PC-9 (cell line): ENCODE results near the gene ABI3BP. TPM values are rescaled to one million over a fixed set of nuclear protein-coding genes. Genes with fewer than 3 reads are reported as not detected.
A peak's percentile ranks its signal among the peaks of the same experiment; 100 is the strongest.

ENCODE experiments used
- BruUV-seq: library from RNA; stranded (reverse); fragments of 400-500 nt; replicated peaks from 2 replicates; lab custom pipeline; 2021; lab: Mats Ljungman, UMichigan
- CTCF ChIA-PET: fragments of 300-600 bp; sonication (Branson Sonifier 250); formaldehyde crosslinking; loops from one replicate; lab custom pipeline; 2022; ENCODE audit warnings: antibody characterized with exemption; lab: Charles Lee
- POLR2A ChIA-PET: fragments of 300-600 bp; sonication (Branson Sonifier 250); formaldehyde crosslinking; loops from one replicate; lab custom pipeline; 2022; ENCODE audit warnings: antibody characterized with exemption; ENCODE audit not compliant: unreplicated experiment; lab: Charles Lee
- DNase-seq, 2 experiments: peaks; one replicate each; pipeline versions ENCODE4 v3.0.0 to v3.0.0-alpha.2; 2015 to 2022; ENCODE audit warnings: mixed read lengths in 1 of 2
- H2AFZ ChIP-seq: fragments of 200-600 bp; sonication (generic); 2 replicates; pipeline ENCODE4 v1.8.1; 2017; ENCODE audit warnings: antibody characterized with exemption
- H3F3A ChIP-seq: fragments of 200-600 bp; sonication (generic); 2 replicates; pipeline ENCODE4 v1.8.1; 2017; ENCODE audit warnings: antibody characterized with exemption, mild to moderate bottlenecking, low read depth; ENCODE audit not compliant: insufficient read depth
- H3K27ac ChIP-seq: fragments of 200-600 bp; sonication (generic); 2 replicates; pipeline ENCODE4 v1.6.1; 2016; ENCODE audit warnings: mixed run types
- H3K27me3 ChIP-seq: fragments of 200-600 bp; sonication (generic); 2 replicates; pipeline ENCODE4 v1.6.1; 2016; ENCODE audit warnings: low read depth, mixed run types; ENCODE audit not compliant: insufficient read depth
- H3K36me3 ChIP-seq: fragments of 200-600 bp; sonication (generic); 2 replicates; pipeline ENCODE4 v1.6.1; 2016; ENCODE audit warnings: low read depth, mixed run types
- H3K4me1 ChIP-seq: fragments of 200-600 bp; sonication (generic); replicated peaks from 2 replicates; pipeline ENCODE4 v1.6.1; 2016; ENCODE audit warnings: mixed run types; ENCODE audit not compliant: insufficient read depth
- H3K4me2 ChIP-seq: fragments of 200-600 bp; sonication (generic); 2 replicates; pipeline ENCODE4 v1.6.1; 2017; ENCODE audit warnings: mixed run types
- H3K4me3 ChIP-seq: fragments of 200-600 bp; sonication (generic); 2 replicates; pipeline ENCODE4 v1.6.1; 2016; ENCODE audit warnings: mixed run types
- H3K79me2 ChIP-seq: fragments of 200-600 bp; sonication (generic); 2 replicates; pipeline ENCODE4 v1.6.1; 2017; ENCODE audit warnings: low read depth, mixed run types
- H3K9me2 ChIP-seq: fragments of 200-600 bp; sonication (generic); 2 replicates; pipeline ENCODE4 v1.8.1; 2017; ENCODE audit warnings: mild to moderate bottlenecking; ENCODE audit not compliant: insufficient read depth
- H3K9me3 ChIP-seq: fragments of 200-600 bp; sonication (generic); 2 replicates; pipeline ENCODE4 v1.8.1; 2016; ENCODE audit warnings: low read depth; ENCODE audit not compliant: insufficient read depth
- H4K20me1 ChIP-seq: fragments of 200-600 bp; sonication (generic); 2 replicates; pipeline ENCODE4 v1.8.1; 2017; ENCODE audit not compliant: insufficient read depth
- EZH2 ChIP-seq: fragments of 200-600 bp; sonication (generic); IDR thresholded peaks from 2 replicates; pipeline ENCODE4 v1.8.0; 2017; ENCODE audit warnings: antibody characterized with exemption, low read depth
- intact Hi-C: fragments of 100-400 bp; cut with micrococcal nuclease; formaldehyde crosslinking; loops from one replicate; pipeline ENCODE4 v1.10.0; 2022; ENCODE audit not compliant: unreplicated experiment
- total RNA-seq: library from RNA; stranded (reverse); gene quantifications from 2 replicates; pipeline ENCODE4 v1.2.3, GENCODE V29; 2021
- TF ChIP-seq, protein P1 (sequence below): fragments of 200-600 bp; sonication (generic); conservative IDR thresholded peaks from 2 replicates; pipeline ENCODE4 v1.6.1; 2017; ENCODE audit warnings: mixed run types, antibody characterized with exemption, mild to moderate bottlenecking, moderate library complexity

Gene ABI3BP
- total RNA-seq, 1 experiment from 2014 or later = 4.2 TPM

GRCh38 chr3:100753846-100754245 is 239.4 kb downstream of the ABI3BP start:
- no TSS peak for BruUV-seq
- Histone ChIP-seq H4K20me1 (no peaks in the 10 kb centered on the region), H3K27ac (no peak overlapping the region), H3K79me2 (no peaks in the 10 kb centered on the region), H3K4me2 (no peak overlapping the region), H3K9me2 (no peaks in the 10 kb centered on the region), H3K27me3 (no peaks in the 10 kb centered on the region), H3K36me3 (peaks cover 28% of the 10 kb centered on the region), H3K4me1 (no peaks in the 10 kb centered on the region), H3K9me3 (no peaks in the 10 kb centered on the region), H3F3A (peaks cover 44% of the 10 kb centered on the region), H3K4me3 (no peak overlapping the region), H2AFZ (no peak overlapping the region)
- ChIA-PET POLR2A (no interaction called here), CTCF (interaction anchor here (0.5 kb wide), 1 partner anchor 442 kb away, joined by 3 read pairs; no protein-coding TSS in a partner anchor)
- TF ChIP-seq, protein P1, sequence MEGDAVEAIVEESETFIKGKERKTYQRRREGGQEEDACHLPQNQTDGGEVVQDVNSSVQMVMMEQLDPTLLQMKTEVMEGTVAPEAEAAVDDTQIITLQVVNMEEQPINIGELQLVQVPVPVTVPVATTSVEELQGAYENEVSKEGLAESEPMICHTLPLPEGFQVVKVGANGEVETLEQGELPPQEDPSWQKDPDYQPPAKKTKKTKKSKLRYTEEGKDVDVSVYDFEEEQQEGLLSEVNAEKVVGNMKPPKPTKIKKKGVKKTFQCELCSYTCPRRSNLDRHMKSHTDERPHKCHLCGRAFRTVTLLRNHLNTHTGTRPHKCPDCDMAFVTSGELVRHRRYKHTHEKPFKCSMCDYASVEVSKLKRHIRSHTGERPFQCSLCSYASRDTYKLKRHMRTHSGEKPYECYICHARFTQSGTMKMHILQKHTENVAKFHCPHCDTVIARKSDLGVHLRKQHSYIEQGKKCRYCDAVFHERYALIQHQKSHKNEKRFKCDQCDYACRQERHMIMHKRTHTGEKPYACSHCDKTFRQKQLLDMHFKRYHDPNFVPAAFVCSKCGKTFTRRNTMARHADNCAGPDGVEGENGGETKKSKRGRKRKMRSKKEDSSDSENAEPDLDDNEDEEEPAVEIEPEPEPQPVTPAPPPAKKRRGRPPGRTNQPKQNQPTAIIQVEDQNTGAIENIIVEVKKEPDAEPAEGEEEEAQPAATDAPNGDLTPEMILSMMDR = no peak
- TF ChIP-seq EZH2 = no peak
- DNase-seq = no peak
- intact Hi-C loops = loop anchor here (5.0 kb wide), 1 partner anchor 443 kb away; no protein-coding TSS in a partner anchor

- Histone ChIP-seq H3F3A (peaks cover 28% of the 10 kb centered on the region), H3K79me2 (no peaks in the 10 kb centered on the region), H3K27ac (no peak overlapping the region), H3K4me2 (no peak overlapping the region), H2AFZ (no peak overlapping the region), H3K9me2 (no peaks in the 10 kb centered on the region), H3K9me3 (no peaks in the 10 kb centered on the region), H3K4me3 (no peak overlapping the region), H3K36me3 (peaks cover 73% of the 10 kb centered on the region), H4K20me1 (peaks cover 14% of the 10 kb centered on the region), H3K27me3 (no peaks in the 10 kb centered on the region), H3K4me1 (no peaks in the 10 kb centered on the region)
- CTCF ChIA-PET = no interaction called here
- intact Hi-C loops = loop anchor here (10.0 kb wide), 1 partner anchor 434 kb away; no protein-coding TSS in a partner anchor
- BruUV-seq = no TSS peak
- TF ChIP-seq EZH2 = no peak
- TF ChIP-seq, protein P1 = no peak
- POLR2A ChIA-PET = no interaction called here
- no peak for DNase-seq
Measured at GRCh38 chr3:100748967-100749366, 244.3 kb downstream of the ABI3BP start.

GRCh38 chr3:100748220-100748619 is 245.0 kb downstream of the ABI3BP start:
- no peaks in the 10 kb centered on the region for H3K9me3 ChIP-seq
- no peaks in the 10 kb centered on the region for H3K9me2 ChIP-seq
- no peak overlapping the region for H2AFZ ChIP-seq
- peaks cover 33% of the 10 kb centered on the region for H3F3A ChIP-seq
- no peak overlapping the region for H3K4me2 ChIP-seq
- H3K79me2 ChIP-seq = no peaks in the 10 kb centered on the region
- H3K27me3 ChIP-seq = no peaks in the 10 kb centered on the region
- intact Hi-C loops = loop anchor here (10.0 kb wide), 1 partner anchor 433 kb away; no protein-coding TSS in a partner anchor
- H3K4me1 ChIP-seq = no peaks in the 10 kb centered on the region
- no peak overlapping the region for H3K4me3 ChIP-seq
- CTCF ChIA-PET = no interaction called here
- no peak overlapping the region for H3K27ac ChIP-seq
- POLR2A ChIA-PET = no interaction called here
- TF ChIP-seq, protein P1 = no peak
- TF ChIP-seq EZH2 = no peak
- DNase-seq = no peak
- H3K36me3 ChIP-seq = peaks cover 80% of the 10 kb centered on the region
- peaks cover 21% of the 10 kb centered on the region for H4K20me1 ChIP-seq
- TSS peak; percentile 11 for BruUV-seq
